ENCODE data around the gene SEC14L1.

DNA sequence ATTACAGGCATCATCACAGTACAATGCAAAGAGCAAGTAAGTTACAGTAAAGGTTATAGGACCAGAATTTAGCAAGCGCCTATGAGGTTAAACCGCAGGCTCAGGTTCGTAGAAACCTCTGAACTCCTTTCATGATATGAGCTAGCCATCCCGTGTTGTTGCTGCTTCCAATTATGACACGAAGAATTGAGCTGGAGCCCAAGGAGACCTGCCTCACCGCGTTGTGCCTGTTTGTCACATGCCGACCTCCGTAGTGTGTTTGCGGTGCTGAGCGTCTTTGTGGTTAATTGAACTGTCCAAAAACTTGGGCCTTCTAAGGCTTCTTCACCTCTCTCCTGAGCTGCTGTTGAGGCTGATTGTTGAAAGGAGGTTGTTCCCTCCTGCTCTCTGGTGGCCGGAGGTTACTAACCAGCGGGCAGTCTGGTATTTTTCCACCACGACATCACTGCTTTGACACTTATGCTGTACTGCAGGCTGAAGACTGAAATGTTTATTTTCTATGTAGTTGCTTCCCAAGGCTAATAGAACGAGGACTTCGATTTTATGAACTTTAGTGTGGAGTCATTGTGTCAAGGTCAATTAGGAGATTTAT lies 67.5 kb downstream of the SEC14L1 start:
- TF ChIP-seq POLR2A (IDR thresholded peaks at IDR 0.05; ENCODE audit: extremely low read depth, insufficient read length) = no peak
- TF ChIP-seq, protein P1, sequence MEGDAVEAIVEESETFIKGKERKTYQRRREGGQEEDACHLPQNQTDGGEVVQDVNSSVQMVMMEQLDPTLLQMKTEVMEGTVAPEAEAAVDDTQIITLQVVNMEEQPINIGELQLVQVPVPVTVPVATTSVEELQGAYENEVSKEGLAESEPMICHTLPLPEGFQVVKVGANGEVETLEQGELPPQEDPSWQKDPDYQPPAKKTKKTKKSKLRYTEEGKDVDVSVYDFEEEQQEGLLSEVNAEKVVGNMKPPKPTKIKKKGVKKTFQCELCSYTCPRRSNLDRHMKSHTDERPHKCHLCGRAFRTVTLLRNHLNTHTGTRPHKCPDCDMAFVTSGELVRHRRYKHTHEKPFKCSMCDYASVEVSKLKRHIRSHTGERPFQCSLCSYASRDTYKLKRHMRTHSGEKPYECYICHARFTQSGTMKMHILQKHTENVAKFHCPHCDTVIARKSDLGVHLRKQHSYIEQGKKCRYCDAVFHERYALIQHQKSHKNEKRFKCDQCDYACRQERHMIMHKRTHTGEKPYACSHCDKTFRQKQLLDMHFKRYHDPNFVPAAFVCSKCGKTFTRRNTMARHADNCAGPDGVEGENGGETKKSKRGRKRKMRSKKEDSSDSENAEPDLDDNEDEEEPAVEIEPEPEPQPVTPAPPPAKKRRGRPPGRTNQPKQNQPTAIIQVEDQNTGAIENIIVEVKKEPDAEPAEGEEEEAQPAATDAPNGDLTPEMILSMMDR (IDR thresholded peaks at IDR 0.05; ENCODE audit: low read depth, low read length) = no peak
- TF ChIP-seq, protein P2, sequence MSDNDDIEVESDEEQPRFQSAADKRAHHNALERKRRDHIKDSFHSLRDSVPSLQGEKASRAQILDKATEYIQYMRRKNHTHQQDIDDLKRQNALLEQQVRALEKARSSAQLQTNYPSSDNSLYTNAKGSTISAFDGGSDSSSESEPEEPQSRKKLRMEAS (IDR thresholded peaks at IDR 0.05; ENCODE audit: low read depth, low read length) = no peak
- no peak for TF ChIP-seq MYC (IDR thresholded peaks at IDR 0.05; ENCODE audit: low read depth, low read length)

All from NB4 (cell line).